ENCODE measurements around the gene NRN1L.
A peak's percentile ranks its signal among the peaks of the same experiment; 100 is the strongest.

NRN1L gene

GRCh38 chr16:67935402-67936123, 50.9 kb downstream of the NRN1L start:
- H3K4me1 ChIP-seq (ENCODE audit: insufficient read depth, low read length), result no peaks in the 10 kb centered on the region
- H3K36me3 ChIP-seq (ENCODE audit: insufficient read depth, low read length), result no peaks in the 10 kb centered on the region
- H3K9me3 ChIP-seq (ENCODE audit: control insufficient read depth, insufficient read depth, low read length), result no peaks in the 10 kb centered on the region
- H3K9ac ChIP-seq (ENCODE audit: low read depth, low read length), result peak overlapping the region; percentile 99

Measured in ES-I3 (cell line).